ENCODE data around the gene MRPL24. TPM values are rescaled to one million over a fixed set of nuclear protein-coding genes. Genes with fewer than 3 reads are reported as not detected.

MRPL24 gene
- total RNA-seq, 4 donors from 2014 or later: 34.0 to 44.9 (median 41.5) TPM

GRCh38 chr1:156781585-156782186 lies 40.8 kb upstream of the MRPL24 start:
- intact Hi-C loops (cut with DNase I; ENCODE audit: low total_unique reads): no loop called here
- DNase-seq (ENCODE audit: low spot score in 2 of 2): peak in 1 of 2 donors; percentile 26
- H3K4me3 ChIP-seq (ENCODE audit: low read depth, poor library complexity, severe bottlenecking): no peak overlapping the region
- TF ChIP-seq, protein P1, sequence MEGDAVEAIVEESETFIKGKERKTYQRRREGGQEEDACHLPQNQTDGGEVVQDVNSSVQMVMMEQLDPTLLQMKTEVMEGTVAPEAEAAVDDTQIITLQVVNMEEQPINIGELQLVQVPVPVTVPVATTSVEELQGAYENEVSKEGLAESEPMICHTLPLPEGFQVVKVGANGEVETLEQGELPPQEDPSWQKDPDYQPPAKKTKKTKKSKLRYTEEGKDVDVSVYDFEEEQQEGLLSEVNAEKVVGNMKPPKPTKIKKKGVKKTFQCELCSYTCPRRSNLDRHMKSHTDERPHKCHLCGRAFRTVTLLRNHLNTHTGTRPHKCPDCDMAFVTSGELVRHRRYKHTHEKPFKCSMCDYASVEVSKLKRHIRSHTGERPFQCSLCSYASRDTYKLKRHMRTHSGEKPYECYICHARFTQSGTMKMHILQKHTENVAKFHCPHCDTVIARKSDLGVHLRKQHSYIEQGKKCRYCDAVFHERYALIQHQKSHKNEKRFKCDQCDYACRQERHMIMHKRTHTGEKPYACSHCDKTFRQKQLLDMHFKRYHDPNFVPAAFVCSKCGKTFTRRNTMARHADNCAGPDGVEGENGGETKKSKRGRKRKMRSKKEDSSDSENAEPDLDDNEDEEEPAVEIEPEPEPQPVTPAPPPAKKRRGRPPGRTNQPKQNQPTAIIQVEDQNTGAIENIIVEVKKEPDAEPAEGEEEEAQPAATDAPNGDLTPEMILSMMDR (IDR thresholded peaks at IDR 0.05): no peak
- TF ChIP-seq POLR2A (IDR thresholded peaks at IDR 0.05): no peak

DNA sequence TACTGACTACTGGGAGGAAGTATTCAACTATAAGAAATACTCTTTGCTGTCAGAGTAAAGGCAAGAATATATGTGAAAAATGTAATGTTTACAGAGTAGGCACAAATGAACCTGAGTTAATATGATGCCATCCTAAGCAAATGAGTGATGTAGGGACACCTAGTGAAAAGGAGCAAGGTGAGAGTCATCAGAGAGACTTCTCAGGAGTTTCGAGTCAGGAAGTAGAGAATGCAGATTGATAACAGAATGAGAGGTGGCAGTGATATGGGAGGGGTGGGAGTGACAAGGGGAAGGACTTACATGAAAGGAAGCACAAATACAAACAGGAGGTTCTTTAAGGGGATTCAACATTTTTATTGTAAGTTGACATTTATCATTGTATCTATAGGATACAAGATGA lies 36.7 kb upstream of the MRPL24 start:
- TF ChIP-seq, protein P1 (IDR thresholded peaks at IDR 0.05): no peak
- no peak for TF ChIP-seq POLR2A (IDR thresholded peaks at IDR 0.05)
- no peak for DNase-seq (ENCODE audit: low spot score in 2 of 2)
- WGBS, 2 donors: 33 to 50% methylated on average over 1 of the region's 1 CpG
- intact Hi-C loops (cut with DNase I; ENCODE audit: low total_unique reads): no loop called here
- H3K4me3 ChIP-seq (ENCODE audit: low read depth, poor library complexity, severe bottlenecking): no peak overlapping the region

DNA sequence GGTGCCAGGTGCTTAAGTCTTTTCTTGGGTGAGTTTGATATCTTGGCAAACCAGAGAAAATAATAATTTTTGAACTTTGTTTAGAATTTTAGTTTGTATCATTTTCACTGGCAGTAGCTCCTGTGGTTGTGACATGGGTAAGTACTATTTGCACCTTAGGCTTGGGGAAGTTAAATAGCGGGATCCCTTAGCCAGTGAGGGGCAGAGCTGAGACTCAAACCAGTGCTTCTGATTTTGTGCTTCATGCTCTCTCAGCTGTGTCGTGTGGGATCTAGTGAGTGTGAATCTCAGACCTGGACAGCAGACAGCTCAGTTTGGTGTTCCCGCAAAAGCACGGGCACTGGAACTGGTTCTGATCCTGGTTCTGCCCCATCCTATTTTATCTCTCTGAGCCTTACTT lies 36.1 kb upstream of the MRPL24 start:
- intact Hi-C loops (cut with DNase I; ENCODE audit: low total_unique reads): no loop called here
- peak in 1 of 2 donors; percentile 15 for DNase-seq (ENCODE audit: low spot score in 2 of 2)
- 59 to 69% methylated on average over 4 of the region's 4 CpGs for WGBS, 2 donors
- TF ChIP-seq, protein P1 (IDR thresholded peaks at IDR 0.05): no peak
- TF ChIP-seq POLR2A (IDR thresholded peaks at IDR 0.05): no peak
- no peak overlapping the region for H3K4me3 ChIP-seq (ENCODE audit: low read depth, poor library complexity, severe bottlenecking)

DNA sequence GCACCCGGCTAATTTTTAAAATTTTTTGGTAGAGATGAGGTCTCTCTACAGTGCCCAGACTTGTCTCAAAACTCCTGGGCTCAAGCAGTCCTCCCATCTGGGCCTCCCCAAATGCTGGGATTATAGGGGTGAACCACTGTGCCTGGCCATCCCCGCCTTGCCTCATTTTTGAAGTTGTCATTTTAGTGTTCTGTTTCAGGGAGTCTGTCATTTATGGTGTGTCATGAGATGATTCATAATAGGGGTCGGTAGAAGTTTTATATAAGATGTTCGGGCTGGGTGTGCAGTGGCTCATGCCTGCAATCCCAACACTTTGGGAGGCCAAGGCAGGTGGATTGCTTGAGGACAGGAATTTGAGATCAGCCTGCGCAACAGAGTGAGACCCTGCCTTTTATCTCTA lies 34.9 kb upstream of the MRPL24 start:
- 81 to 82% methylated on average over 5 of the region's 5 CpGs for WGBS, 2 donors
- no peak overlapping the region for H3K4me3 ChIP-seq (ENCODE audit: low read depth, poor library complexity, severe bottlenecking)
- TF ChIP-seq POLR2A (IDR thresholded peaks at IDR 0.05): no peak
- TF ChIP-seq, protein P1 (IDR thresholded peaks at IDR 0.05): no peak
- intact Hi-C loops (cut with DNase I; ENCODE audit: low total_unique reads): no loop called here
- peak in 1 of 2 donors; percentile 75 for DNase-seq (ENCODE audit: low spot score in 2 of 2)

GRCh38 chr1:156773607-156774006 lies 32.7 kb upstream of the MRPL24 start:
- H3K4me3 ChIP-seq (ENCODE audit: low read depth, poor library complexity, severe bottlenecking): no peak overlapping the region
- no peak for TF ChIP-seq POLR2A (IDR thresholded peaks at IDR 0.05)
- TF ChIP-seq, protein P1 (IDR thresholded peaks at IDR 0.05): no peak
- WGBS, 2 donors: 79 to 80% methylated on average over 3 of the region's 3 CpGs
- intact Hi-C loops (cut with DNase I; ENCODE audit: low total_unique reads): no loop called here
- DNase-seq (ENCODE audit: low spot score in 2 of 2): no peak
